ENCODE measurements around the gene CAMSAP2. TPM values are rescaled to one million over a fixed set of nuclear protein-coding genes. Genes with fewer than 3 reads are reported as not detected.

The CAMSAP2 gene
- 21.4 TPM for total RNA-seq

GRCh38 chr1:200738327-200738948 lies at the start of gene CAMSAP2:
Gene CAMSAP2, plus strand, starts transcription at chr1:200738893. Its CDS starts 935 bp downstream, at chr1:200739828.
- DNase-seq (ENCODE audit: low spot score), result peak; percentile 85

- DNase-seq (ENCODE audit: low spot score), result no peak
These were observed 46.4 kb upstream of the CAMSAP2 start for GRCh38 chr1:200692316-200692715.

DNA sequence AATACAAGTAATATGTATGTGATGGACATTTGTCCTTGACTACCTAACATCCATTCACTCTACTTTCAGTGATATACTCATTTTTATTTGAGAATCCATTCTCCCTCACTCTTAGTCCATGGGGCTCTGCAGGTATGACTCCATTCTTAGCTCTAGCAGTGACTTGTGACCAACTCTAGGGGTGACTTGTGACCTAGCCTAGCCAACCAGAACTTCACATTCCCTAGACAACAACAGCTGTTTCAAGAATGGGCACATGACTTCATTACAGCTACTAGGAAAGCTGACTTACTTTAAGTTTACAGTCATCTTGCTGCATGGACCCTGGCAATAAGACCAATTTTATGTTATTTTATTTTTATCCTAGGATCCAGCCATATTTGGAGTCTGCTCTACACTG lies 45.4 kb upstream of the CAMSAP2 start:
- no peak for DNase-seq (ENCODE audit: low spot score)

GRCh38 chr1:200694738-200695137 lies 44.0 kb upstream of the CAMSAP2 start:
- no peak for DNase-seq (ENCODE audit: low spot score)

- no peak for DNase-seq (ENCODE audit: low spot score)
These were observed 38.8 kb upstream of the CAMSAP2 start for GRCh38 chr1:200699871-200700270.

DNA sequence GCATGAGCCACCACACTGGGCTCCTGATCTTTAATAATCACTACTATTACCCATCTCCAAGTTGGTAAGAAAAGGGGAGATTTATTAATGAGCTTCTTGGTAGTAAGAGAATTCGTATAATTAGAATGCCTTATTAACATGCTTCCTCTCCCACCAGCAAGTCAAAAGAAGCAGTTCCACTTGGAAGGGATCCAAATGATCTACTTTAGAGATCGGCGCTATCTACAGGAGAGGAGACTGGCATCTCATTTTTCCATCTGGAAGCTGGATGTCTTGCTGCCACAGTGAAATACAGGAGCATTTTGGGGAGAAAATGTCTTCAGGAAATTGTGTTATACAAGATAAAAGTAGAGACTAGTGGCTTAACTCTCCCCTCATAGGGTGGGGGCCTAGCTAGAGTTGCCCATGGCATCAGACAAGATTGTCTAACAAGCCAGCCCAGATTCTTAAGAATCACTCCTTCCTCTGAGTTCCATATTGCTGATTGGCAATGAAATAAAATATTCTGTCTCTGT lies 33.6 kb upstream of the CAMSAP2 start:
- DNase-seq (ENCODE audit: low spot score), result no peak

DNA sequence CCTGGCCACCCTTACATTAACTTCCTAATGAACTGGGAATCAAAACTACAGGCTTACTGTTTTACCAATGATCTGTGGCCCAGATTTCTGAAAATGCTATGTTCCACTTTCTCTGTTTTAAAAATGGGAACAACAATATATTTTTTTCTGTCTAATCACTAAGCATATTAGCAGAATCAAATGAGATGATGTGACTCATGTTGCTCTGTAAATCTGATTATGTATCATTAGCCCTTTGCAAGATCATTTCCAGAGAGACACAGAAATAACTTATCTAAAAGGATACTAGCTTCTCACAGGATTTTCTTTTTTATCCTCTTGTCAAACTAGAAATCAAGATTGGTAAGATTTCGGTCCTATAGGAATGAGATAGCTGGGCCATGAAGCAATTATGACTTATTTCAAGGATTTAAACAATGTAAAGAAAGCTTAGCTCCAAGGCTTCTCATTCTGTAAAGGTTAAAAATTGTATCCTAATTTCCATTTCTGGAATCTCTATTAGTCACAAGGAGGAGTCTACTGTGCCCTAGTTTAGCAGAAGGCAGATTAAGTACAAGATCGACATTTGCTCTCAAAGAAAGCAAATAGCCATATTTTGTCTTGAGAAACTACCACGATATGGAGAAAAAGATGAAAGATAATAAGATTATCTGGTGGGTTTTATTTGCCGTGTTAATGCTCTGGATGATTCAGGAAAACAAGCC lies 32.4 kb upstream of the CAMSAP2 start:
- DNase-seq (ENCODE audit: low spot score), result no peak

GRCh38 chr1:200707116-200707515 lies 31.6 kb upstream of the CAMSAP2 start:
- no peak for DNase-seq (ENCODE audit: low spot score)

DNA sequence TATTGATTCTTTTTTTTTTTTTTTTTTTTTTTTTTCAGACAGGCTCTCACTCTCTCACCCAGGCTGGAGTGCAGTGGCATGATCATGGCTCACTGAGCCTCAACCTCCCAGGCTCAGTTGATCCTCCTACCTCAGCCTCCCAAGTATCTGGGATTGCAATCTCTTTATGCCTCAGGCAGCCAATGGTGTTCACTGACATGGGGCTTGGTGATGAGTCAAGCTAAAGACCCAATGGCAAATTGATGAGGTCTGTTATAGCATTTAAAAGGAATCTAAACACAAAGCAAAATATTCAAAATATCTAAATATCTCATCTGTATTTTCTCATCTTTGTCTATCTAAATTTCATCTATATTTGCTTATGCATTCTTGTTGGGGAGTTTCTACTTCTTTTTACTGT lies 30.5 kb upstream of the CAMSAP2 start:
- DNase-seq (ENCODE audit: low spot score), result no peak

DNA sequence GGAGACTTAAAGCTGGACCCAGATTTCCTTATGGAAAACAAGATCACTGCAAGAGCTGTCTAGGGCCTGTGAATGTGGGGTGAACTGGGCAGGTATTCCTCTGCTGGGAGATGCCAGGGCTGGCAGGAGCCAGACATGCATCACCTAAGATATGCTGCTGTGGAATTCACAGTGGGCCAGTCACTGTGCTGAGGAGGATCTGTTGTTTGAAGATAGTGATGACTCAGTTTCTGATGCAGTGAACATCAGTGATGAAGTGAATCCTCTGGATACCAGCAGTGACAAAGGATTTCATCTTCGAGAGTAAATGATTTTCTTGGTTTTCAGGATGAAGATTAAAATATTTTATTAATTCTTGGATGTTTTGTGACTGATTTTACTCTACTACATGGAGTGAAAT lies 29.9 kb upstream of the CAMSAP2 start:
- no peak for DNase-seq (ENCODE audit: low spot score)

GRCh38 chr1:200710166-200710565 lies 28.5 kb upstream of the CAMSAP2 start:
- DNase-seq (ENCODE audit: low spot score), result no peak

DNA sequence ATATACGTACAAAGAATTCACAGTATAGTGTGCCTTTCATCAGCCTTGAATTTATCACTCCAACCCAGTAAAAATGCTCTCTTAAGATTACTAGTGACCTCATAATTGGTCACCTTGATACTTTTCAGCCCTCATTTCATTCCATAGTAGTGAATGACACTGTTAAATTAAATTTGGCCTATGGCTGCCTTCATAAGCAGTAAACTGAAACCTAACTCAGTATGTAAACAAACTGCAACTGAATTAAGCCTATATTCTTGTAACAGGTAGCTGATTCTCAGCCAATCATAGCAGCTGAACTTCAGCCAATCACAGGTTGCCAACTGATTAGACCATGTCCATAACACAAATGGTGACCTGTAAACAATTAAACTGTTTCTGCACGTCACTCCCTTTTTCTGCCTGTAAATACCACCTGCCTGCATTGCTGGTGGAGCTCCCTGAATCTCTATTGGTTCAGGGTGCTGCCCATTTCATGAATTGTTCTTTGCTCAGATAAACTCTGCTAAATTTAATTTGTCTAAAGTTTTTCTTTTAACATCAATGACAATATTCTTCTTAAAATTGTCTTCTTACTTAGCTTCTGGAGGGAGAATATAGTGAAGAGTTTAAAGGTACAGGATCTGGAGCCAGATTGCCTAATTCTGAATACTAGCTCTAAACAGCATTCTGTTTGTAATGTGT lies 24.0 kb upstream of the CAMSAP2 start:
- DNase-seq (ENCODE audit: low spot score), result no peak

DNA sequence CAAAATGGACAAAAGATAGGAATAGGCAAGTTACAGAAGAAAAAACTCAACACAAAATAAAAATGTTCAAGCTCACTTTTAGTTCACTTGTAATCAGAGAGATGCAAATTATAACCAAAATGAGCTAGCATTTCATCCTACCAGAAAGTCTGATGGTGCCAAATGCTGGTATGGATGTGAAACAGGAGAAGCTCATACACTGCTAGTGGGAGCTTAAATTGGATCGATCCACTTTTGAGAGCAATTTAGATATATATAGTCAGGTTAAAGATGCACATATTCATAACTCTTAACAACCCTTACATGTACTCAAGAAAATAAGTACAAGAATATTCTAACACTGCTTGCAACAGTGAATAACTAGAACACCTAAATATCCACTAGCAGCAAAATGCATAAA lies 18.5 kb upstream of the CAMSAP2 start:
- no peak for DNase-seq (ENCODE audit: low spot score)

- no peak for DNase-seq (ENCODE audit: low spot score)
These were observed 14.6 kb upstream of the CAMSAP2 start for GRCh38 chr1:200724064-200724463.

DNA sequence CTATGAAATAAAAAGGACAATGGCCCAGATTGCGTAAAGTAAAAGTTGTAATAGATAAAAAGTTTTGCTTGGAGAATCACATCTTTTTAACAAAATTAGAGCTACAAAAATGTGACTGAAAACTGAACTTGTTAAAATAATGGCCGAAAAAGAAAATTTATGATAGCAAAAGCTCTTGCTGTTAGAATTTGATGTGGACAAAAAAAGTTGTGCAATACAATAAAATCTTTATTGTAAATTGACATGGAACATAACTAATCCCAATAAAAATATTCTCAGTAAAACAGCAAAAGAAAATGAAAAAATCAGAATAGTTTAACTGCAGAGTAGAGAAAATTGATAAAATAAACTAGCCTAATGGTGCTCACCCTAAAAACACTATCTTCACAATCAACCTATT lies 11.4 kb upstream of the CAMSAP2 start:
- no peak for DNase-seq (ENCODE audit: low spot score)

DNA sequence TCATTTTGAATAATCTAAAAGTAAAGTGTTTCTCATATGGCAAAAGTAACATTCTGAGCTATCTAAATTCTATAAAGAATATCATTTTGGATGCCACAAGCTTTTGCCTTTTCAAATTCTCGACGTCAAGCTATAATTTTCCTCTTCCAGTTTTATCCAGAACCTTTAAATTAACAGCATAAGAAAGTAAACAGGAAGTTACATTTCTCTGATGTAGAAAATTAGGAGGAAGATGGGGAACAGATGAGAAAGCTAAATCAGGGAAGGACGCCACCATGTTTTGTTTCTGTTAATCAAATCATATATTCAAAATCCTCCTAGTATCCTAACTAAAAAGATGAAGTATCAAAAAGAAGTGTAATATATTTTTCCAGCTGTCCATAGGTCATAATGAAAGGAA lies 8.8 kb upstream of the CAMSAP2 start:
- DNase-seq (ENCODE audit: low spot score), result no peak

DNA sequence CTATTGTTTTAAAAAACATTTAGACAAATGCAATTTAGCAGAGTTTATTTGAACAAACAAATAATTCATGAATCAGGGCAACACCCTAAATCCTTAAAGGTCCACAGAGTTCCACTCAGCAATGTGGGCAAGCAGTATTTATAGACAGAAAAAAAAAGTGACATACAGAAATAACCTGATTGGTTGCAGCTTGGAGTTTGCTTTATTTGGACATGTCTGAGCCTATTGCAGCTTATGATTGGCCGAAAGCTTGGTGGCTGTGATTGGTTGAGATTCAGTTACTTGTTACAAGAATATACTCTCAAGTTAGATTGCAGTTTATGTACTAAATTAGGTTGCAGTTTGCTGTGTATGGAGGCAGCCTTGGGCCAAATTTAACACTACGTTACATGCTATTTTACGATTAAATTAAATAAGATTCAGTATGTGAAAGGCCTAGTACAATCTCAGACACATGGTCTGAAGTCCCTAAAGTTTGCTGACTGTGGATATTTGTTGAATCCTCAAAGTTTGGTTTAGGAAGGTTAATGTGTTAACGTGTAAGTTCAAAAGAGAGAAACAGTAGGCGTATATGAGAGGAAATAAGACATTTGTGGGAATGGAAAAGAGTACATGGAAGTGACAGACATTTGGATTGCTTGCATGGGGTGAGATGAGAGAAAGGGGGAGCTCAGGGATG lies 6.9 kb upstream of the CAMSAP2 start:
- no peak for DNase-seq (ENCODE audit: low spot score)

GRCh38 chr1:200732438-200732837 lies 6.3 kb upstream of the CAMSAP2 start:
- no peak for DNase-seq (ENCODE audit: low spot score)

DNA sequence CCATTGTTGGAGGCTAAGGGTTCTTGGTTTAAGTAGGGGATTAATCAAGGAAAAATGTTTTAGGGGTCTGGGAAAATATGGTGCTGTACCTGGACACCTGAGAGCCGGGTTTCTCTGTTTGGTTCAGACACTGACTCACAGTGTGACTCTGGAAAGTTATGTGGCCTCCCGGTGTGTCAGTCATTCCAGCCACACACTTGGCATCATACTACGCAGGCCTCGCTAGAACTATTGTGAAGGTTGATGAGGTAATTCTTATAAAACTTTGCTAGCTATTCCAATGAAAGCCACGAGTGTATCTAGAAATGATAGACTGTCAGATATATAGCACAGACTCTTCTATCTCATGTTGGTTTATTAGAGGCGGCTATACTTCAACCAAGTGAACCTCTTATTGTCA lies 4.8 kb upstream of the CAMSAP2 start:
- DNase-seq (ENCODE audit: low spot score), result no peak

GRCh38 chr1:200737647-200738291 lies 924 bp upstream of the CAMSAP2 start:
- no peak for DNase-seq (ENCODE audit: low spot score)

DNA sequence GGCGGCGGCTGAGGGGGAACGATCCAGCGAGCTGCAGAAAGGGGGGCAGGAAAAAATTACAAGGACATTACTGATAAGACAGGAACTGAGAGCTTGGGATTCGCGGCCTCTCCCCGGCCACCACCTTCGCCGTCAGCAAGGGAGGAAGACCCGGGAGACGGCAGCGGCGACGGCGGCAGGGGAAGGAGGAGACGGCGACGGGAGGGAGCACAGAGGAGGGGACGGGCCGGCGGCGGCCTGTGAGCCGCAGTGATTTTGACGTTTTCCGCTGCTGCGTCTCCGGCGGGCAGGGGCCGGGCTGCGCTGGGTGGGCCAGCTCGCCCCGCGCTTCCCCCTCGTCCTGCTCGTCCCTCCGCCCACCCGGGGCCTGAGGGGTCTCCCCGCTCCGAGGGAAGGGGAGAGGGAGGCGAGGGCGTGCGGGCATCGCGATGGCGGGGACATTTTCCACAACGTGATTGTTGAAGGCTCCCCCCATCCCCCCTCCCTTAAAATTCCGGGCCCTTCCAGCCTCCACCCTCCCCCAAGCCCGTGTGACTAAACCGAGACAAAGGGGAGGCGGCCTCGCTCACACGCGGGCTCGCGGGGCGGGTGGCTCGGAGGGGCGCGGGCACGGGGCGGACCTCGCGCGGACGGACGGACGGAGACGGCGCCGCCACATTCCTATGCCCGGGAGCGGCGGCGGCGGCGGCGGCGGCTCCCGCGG lies 407 bp downstream of the CAMSAP2 start:
- peak; percentile 62 for DNase-seq (ENCODE audit: low spot score)
